Fibroblast of lung (primary cell): ENCODE results near the gene CROCC2. TPM values are rescaled to one million over a fixed set of nuclear protein-coding genes. Genes with fewer than 3 reads are reported as not detected.

Source experiments
- DNase-seq, 2 donors: peaks; one replicate each; pipeline versions ENCODE4 v3.0.0 to v3.0.0-alpha.2; 2010; ENCODE audit warnings: low read depth in 2 of 2
- H2AFZ ChIP-seq: 2 replicates; pipeline ENCODE4 v1.5.1; 2012; ENCODE audit warnings: low read length, control low read depth, inconsistent platforms
- H3K27ac ChIP-seq: 2 replicates; pipeline ENCODE4 v1.5.1; 2011; ENCODE audit warnings: low read length, control low read depth; ENCODE audit not compliant: insufficient read depth
- H3K27me3 ChIP-seq: 2 replicates; pipeline ENCODE4 v1.5.1; 2011; ENCODE audit warnings: mild to moderate bottlenecking, low read length; ENCODE audit not compliant: control insufficient read depth, insufficient read depth
- H3K36me3 ChIP-seq: 2 replicates; pipeline ENCODE4 v1.5.1; 2011; ENCODE audit warnings: low read length; ENCODE audit not compliant: control insufficient read depth, insufficient read depth
- H3K4me1 ChIP-seq: 2 replicates; pipeline ENCODE4 v1.5.1; 2011; ENCODE audit warnings: low read length; ENCODE audit not compliant: control insufficient read depth, insufficient read depth; ENCODE audit errors: extremely low read depth
- H3K4me2 ChIP-seq: 2 replicates; pipeline ENCODE4 v1.5.1; 2011; ENCODE audit warnings: low read length, control low read depth; ENCODE audit not compliant: insufficient read depth; ENCODE audit errors: extremely low read depth
- H3K4me3 ChIP-seq, 4 experiments: fragments of 200-600 bp in 1 of 4; sonication (generic) in 1 of 4; replicated peaks in 1 of 4; 2 replicates each; pipeline ENCODE4 v1.5.1; 2011 to 2016; ENCODE audit warnings: low read length in 4 of 4, low read depth in 3 of 4, mild to moderate bottlenecking in 3 of 4, control low read depth in 2 of 4, inconsistent platforms in 1 of 4, mixed read lengths in 1 of 4; ENCODE audit not compliant: insufficient read depth in 1 of 4; ENCODE audit errors: control extremely low read depth in 1 of 4
- H3K79me2 ChIP-seq: 2 replicates; pipeline ENCODE4 v1.5.1; 2012; ENCODE audit warnings: mild to moderate bottlenecking, low read length, inconsistent platforms; ENCODE audit not compliant: control insufficient read depth, insufficient read depth
- H3K9ac ChIP-seq: 2 replicates; pipeline ENCODE4 v1.5.1; 2011; ENCODE audit warnings: mild to moderate bottlenecking, low read length, control low read depth; ENCODE audit not compliant: insufficient read depth
- H3K9me3 ChIP-seq: 2 replicates; pipeline ENCODE4 v1.5.1; 2012; ENCODE audit warnings: low read depth, low read length; ENCODE audit not compliant: control insufficient read depth, insufficient read depth
- H4K20me1 ChIP-seq: 2 replicates; pipeline ENCODE4 v1.5.1; 2011; ENCODE audit warnings: low read length; ENCODE audit not compliant: control insufficient read depth, insufficient read depth; ENCODE audit errors: extremely low read depth
- EZH2 ChIP-seq: IDR thresholded peaks from 2 replicates; pipeline ENCODE4 v1.5.1; 2012; ENCODE audit warnings: low read length, control low read depth, mild to moderate bottlenecking; ENCODE audit errors: missing control alignments
- polyA plus RNA-seq, 2 donors: library from polyadenylated mRNA; depleted of rRNA in 1 of 2; stranded (reverse) in 1 of 2; unstranded in 1 of 2; fragments of >200 nt; gene quantifications; 2 replicates each; pipeline ENCODE4 v1.2.1, GENCODE V29; 2011 to 2012; ENCODE audit warnings: missing spikeins in 1 of 2
- total RNA-seq: library from RNA; depleted of rRNA; stranded (reverse); fragments of >200 nt; gene quantifications from 2 replicates; pipeline ENCODE4 v1.2.1, GENCODE V29; 2014
- TF ChIP-seq, protein P1 (sequence below), 2 donors: IDR thresholded peaks in 1 of 2; conservative IDR thresholded peaks in 1 of 2; 1 replicate in 1 of 2; 2 replicates in 1 of 2; pipeline ENCODE4 v1.5.1; 2011 to 2012; ENCODE audit warnings: low read length in 2 of 2, control low read depth in 1 of 2, inconsistent platforms in 1 of 2, low read depth in 1 of 2, mild to moderate bottlenecking in 1 of 2

The CROCC2 gene
- total and polyA plus RNA-seq, 2 donors (not counting 1 experiment from before 2014, with no cell fraction given) = 0.12 to 0.33 TPM

DNA sequence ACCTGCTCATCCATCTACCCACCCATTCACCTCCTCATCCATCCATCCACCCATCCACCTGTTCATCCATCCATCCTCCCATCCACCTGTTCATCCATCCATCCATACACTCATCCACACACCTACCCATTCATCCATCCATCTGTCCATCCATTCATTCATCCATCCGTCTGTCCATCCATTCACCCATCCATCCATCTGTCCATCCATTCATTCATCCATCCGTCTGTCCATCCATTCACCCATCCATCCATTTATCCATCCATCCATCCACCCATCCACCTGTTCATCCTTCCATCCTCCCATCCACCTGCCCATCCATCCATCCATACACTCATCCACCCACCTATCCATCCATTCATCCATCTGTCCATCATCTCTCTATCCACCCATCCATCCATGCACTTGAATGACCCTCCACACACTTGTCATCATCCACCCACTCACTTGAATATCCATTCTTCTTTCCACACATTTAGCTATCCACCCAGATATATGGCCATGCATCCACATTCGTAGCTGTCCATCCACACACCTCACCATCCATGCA lies 45.0 kb downstream of the CROCC2 start:
- H3K9ac ChIP-seq = no peak overlapping the region
- DNase-seq = no peak
- TF ChIP-seq, protein P1, sequence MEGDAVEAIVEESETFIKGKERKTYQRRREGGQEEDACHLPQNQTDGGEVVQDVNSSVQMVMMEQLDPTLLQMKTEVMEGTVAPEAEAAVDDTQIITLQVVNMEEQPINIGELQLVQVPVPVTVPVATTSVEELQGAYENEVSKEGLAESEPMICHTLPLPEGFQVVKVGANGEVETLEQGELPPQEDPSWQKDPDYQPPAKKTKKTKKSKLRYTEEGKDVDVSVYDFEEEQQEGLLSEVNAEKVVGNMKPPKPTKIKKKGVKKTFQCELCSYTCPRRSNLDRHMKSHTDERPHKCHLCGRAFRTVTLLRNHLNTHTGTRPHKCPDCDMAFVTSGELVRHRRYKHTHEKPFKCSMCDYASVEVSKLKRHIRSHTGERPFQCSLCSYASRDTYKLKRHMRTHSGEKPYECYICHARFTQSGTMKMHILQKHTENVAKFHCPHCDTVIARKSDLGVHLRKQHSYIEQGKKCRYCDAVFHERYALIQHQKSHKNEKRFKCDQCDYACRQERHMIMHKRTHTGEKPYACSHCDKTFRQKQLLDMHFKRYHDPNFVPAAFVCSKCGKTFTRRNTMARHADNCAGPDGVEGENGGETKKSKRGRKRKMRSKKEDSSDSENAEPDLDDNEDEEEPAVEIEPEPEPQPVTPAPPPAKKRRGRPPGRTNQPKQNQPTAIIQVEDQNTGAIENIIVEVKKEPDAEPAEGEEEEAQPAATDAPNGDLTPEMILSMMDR (conservative IDR thresholded peaks at IDR 0.05 in 1 of 2, IDR thresholded peaks at IDR 0.05 in 1 of 2; ENCODE audit: low read depth in 1 of 2, low read length in 2 of 2) = no peak
- TF ChIP-seq EZH2 = no peak
- H3K27ac ChIP-seq = no peak overlapping the region
- H3K4me3 ChIP-seq = no peak overlapping the region
- no peaks in the 10 kb centered on the region for H4K20me1 ChIP-seq
- no peaks in the 10 kb centered on the region for H3K79me2 ChIP-seq
- peaks cover 2% of the 10 kb centered on the region for H3K4me1 ChIP-seq
- H3K4me2 ChIP-seq = no peak overlapping the region
- peaks cover 25% of the 10 kb centered on the region for H3K27me3 ChIP-seq
- no peak overlapping the region for H2AFZ ChIP-seq
- no peaks in the 10 kb centered on the region for H3K9me3 ChIP-seq
- no peaks in the 10 kb centered on the region for H3K36me3 ChIP-seq

DNA sequence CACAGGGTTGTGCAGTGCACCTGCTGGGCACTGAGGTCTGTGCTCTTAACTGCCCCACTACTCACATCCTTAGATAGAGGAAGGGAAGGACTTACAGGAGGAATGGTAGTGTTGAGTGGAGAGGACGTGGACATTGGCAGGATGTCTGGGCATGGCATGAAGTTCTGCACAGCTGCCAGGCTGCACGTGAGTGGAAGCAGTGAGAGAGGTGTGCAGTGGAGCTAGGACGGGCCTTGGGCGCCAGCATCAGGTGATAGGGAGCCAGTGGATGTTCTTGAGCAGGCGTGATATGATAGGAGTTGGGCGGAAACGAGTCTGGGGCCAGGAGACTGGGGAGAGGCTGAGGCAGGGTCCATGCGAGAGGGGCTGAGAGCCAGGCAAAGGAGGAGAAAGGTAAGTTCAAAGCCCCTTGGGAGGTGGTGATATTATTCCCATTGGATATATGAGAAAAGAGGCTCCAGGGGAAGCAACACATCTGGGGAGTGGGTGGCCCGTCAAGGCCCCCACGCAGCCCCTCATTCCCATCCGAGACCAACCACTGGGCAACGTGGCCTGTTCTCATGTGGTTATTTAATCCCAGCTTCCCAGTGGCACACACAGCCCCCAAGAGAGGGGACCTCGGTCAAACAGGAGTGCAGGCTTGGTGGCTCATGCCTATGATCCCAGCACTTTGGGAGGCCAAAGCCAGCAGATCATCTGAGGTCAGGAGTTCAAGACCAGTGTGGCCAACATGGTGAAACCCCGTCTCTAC lies 46.5 kb downstream of the CROCC2 start:
- H3K9me3 ChIP-seq = no peaks in the 10 kb centered on the region
- no peak for DNase-seq
- no peaks in the 10 kb centered on the region for H3K79me2 ChIP-seq
- H4K20me1 ChIP-seq = no peaks in the 10 kb centered on the region
- H3K4me2 ChIP-seq = no peak overlapping the region
- no peaks in the 10 kb centered on the region for H3K36me3 ChIP-seq
- peaks cover 2% of the 10 kb centered on the region for H3K4me1 ChIP-seq
- H3K27ac ChIP-seq = no peak overlapping the region
- H3K4me3 ChIP-seq = no peak overlapping the region
- H3K27me3 ChIP-seq = peaks cover 25% of the 10 kb centered on the region
- no peak overlapping the region for H3K9ac ChIP-seq
- TF ChIP-seq, protein P1 (conservative IDR thresholded peaks at IDR 0.05 in 1 of 2, IDR thresholded peaks at IDR 0.05 in 1 of 2; ENCODE audit: low read depth in 1 of 2, low read length in 2 of 2) = no peak
- TF ChIP-seq EZH2 = no peak
- H2AFZ ChIP-seq = no peak overlapping the region

DNA sequence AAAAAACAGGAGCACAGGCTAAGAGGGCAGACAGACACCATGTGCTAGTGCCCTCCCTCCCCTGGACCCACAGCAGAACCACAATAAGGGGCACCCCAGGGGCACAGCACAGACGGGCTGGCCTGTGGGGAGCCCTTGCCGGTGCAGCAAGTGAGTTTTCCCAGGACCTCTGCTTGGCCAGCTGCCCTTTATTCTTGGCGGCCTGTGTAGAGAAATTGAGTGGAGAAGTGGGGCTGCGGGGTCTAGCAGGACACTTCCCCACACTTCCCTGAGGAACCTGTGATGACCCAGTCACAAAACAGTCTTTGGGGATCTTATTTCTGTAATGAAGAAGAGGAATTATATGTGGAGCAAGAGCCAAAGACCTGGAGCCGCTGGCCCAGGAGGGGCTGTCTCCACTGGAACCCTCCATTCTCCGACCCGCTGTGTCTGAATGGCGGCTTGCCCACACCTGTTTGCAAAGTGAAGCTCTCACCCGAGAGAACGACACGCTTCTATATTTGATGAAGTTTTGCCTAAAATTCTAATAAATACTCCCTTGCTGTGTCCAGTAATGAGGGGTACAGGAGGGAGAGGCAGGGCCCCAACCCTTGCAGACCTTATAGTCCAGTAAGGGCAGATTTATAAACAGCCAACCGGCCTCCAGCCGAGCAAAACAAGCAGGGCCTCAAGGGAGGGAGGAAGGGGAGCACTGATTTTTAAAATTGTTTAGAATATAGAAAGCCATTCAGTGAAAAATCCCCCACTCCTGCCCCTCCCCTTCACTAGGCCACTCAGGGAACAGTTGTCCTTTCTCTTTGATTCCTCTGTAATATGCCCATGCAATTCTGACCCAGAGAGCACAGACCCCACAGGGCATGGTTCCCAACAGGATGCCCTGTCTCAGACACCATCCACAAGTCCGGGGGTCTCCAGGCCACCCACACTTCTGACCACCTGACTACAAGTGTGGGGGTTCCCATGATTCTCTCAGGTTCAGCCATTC lies 47.6 kb downstream of the CROCC2 start:
- Histone ChIP-seq H4K20me1 (no peaks in the 10 kb centered on the region), H3K4me2 (no peak overlapping the region), H3K9me3 (no peaks in the 10 kb centered on the region), H3K79me2 (no peaks in the 10 kb centered on the region), H3K4me3 (no peak overlapping the region), H3K4me1 (peaks cover 2% of the 10 kb centered on the region), H3K9ac (no peak overlapping the region), H3K27me3 (peaks cover 25% of the 10 kb centered on the region), H3K36me3 (no peaks in the 10 kb centered on the region), H3K27ac (no peak overlapping the region), H2AFZ (no peak overlapping the region)
- TF ChIP-seq, protein P1 (conservative IDR thresholded peaks at IDR 0.05 in 1 of 2, IDR thresholded peaks at IDR 0.05 in 1 of 2; ENCODE audit: low read depth in 1 of 2, low read length in 2 of 2) = no peak
- TF ChIP-seq EZH2 = no peak
- no peak for DNase-seq
